HG02870 (cell line): ENCODE results near the gene CAMKV.

Source experiments
- ATAC-seq: cut with Tn5 transposase; IDR thresholded peaks from one replicate; pipeline ENCODE4 v1.9.1; 2021; ENCODE audit warnings: mild to moderate bottlenecking, moderate library complexity; ENCODE audit not compliant: unreplicated experiment

The CAMKV gene

GRCh38 chr3:49896345-49896744, 26.6 kb upstream of the CAMKV start:
- ATAC-seq = no peak

- ATAC-seq = no peak
These were observed 26.1 kb upstream of the CAMKV start for GRCh38 chr3:49895791-49896190.

GRCh38 chr3:49889296-49889695, 19.6 kb upstream of the CAMKV start:
- ATAC-seq = no peak

- ATAC-seq = no peak
These were observed 17.2 kb upstream of the CAMKV start for GRCh38 chr3:49886922-49887265.

GRCh38 chr3:49883998-49884397, 14.3 kb upstream of the CAMKV start:
- no peak for ATAC-seq

- no peak for ATAC-seq
These were observed 12.5 kb upstream of the CAMKV start for GRCh38 chr3:49882166-49882565.

- no peak for ATAC-seq
These were observed 11.0 kb upstream of the CAMKV start for GRCh38 chr3:49880581-49881315.

- ATAC-seq = no peak
These were observed 10.0 kb upstream of the CAMKV start for GRCh38 chr3:49879721-49880120.

GRCh38 chr3:49878686-49879085, 9.0 kb upstream of the CAMKV start:
- no peak for ATAC-seq

GRCh38 chr3:49877716-49878115, 8.0 kb upstream of the CAMKV start:
- no peak for ATAC-seq

GRCh38 chr3:49876567-49876966, 6.9 kb upstream of the CAMKV start:
- no peak for ATAC-seq

GRCh38 chr3:49873623-49874022, 3.9 kb upstream of the CAMKV start:
- ATAC-seq = no peak

- no peak for ATAC-seq
These were observed 3.1 kb upstream of the CAMKV start for GRCh38 chr3:49872801-49873281.

GRCh38 chr3:49871531-49872153, 1.9 kb upstream of the CAMKV start:
- no peak for ATAC-seq

- no peak for ATAC-seq
These were observed 742 bp downstream of the CAMKV start for GRCh38 chr3:49868862-49869466.

- ATAC-seq = no peak
These were observed 1.8 kb downstream of the CAMKV start for GRCh38 chr3:49867871-49868321.

- ATAC-seq = no peak
These were observed 2.3 kb downstream of the CAMKV start for GRCh38 chr3:49867400-49867799.

GRCh38 chr3:49865198-49865784, 4.4 kb downstream of the CAMKV start:
- ATAC-seq = no peak

GRCh38 chr3:49864505-49864904, 5.2 kb downstream of the CAMKV start:
- ATAC-seq = no peak

GRCh38 chr3:49859576-49860305, 10.0 kb downstream of the CAMKV start:
- no peak for ATAC-seq
